Cardiac muscle cell (in vitro differentiated cells and primary cell): ENCODE results near the gene SLC26A11. TPM values are rescaled to one million over a fixed set of nuclear protein-coding genes. Genes with fewer than 3 reads are reported as not detected.

Experiments
- DNase-seq, 2 donors: peaks; one replicate each; pipeline versions ENCODE4 v3.0.0 to v3.0.0-alpha.2; 2010 to 2017; ENCODE audit warnings: low read depth in 1 of 2, low spot score in 1 of 2
- H3K27ac ChIP-seq: fragments of 200-600 bp; sonication (generic); 2 replicates; pipeline ENCODE4 v1.5.1; 2016
- H3K27me3 ChIP-seq: fragments of 200-600 bp; sonication (generic); 2 replicates; pipeline ENCODE4 v1.6.0; 2016; ENCODE audit warnings: control low read depth
- H3K36me3 ChIP-seq: fragments of 200-600 bp; sonication (generic); 2 replicates; pipeline ENCODE4 v1.5.1; 2016; ENCODE audit warnings: control low read depth
- H3K4me1 ChIP-seq: fragments of 200-600 bp; sonication (generic); 2 replicates; pipeline ENCODE4 v1.8.1; 2017; ENCODE audit warnings: low read depth, mild to moderate bottlenecking, mixed run types
- H3K4me3 ChIP-seq: fragments of 200-600 bp; sonication (generic); 2 replicates; pipeline ENCODE4 v1.5.1; 2016; ENCODE audit warnings: mild to moderate bottlenecking
- H3K9me3 ChIP-seq: fragments of 200-600 bp; sonication (generic); 2 replicates; pipeline ENCODE4 v1.5.1; 2017; ENCODE audit warnings: low read depth, mild to moderate bottlenecking, control low read depth
- polyA plus RNA-seq: library from polyadenylated mRNA; unstranded; fragments of >200 nt; fragmentation: Nextera tagmentation; extraction: Ambion mirVana; gene quantifications from 2 replicates; pipeline ENCODE4 v1.2.1, GENCODE V29; 2016
- total RNA-seq: library from RNA; depleted of rRNA; stranded (reverse); fragments of >200 nt; gene quantifications from 2 replicates; pipeline ENCODE4 v1.2.3, GENCODE V29; 2016
- TF ChIP-seq, protein P1 (sequence below): IDR thresholded peaks from 2 replicates; pipeline ENCODE4 v1.5.1; 2012; ENCODE audit warnings: low read depth, mild to moderate bottlenecking, low read length

SLC26A11 gene
- total and polyA plus RNA-seq, 2 experiments from 2014 or later: 39.0 to 46.8 TPM

DNA sequence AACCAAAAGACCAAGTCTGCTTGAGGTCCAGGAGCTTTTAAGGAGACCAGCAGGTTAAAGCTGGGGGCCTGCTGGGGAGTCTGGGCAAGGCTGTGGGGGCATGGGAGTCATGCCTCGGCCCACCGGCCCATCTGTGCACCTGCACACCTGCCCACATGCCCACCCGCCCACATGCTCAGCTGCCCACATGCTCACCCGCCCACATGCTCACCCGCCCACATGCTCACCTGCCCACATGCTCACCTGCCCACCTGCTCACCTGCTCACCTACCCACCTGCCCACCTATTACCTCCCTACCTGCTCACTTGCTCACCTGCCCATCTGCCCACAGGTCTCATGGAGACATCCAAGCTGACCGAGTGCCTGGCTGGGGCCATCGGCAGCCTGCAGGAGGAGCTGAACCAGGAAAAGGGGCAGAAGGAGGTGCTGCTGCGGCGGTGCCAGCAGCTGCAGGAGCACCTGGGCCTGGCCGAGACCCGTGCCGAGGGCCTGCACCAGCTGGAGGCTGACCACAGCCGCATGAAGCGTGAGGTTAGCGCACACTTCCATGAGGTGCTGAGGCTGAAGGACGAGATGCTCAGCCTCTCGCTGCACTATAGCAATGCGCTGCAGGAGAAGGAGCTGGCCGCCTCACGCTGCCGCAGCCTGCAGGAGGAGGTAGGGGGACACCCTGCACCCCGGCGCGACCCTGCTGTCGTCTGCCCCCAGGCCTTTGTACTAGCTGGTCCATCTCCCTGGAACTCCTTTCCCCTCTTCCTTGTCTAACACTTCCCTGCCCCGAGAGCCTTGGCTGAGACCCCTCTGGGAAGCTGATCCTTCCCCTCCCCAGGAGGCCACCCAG, 36.4 kb upstream of the SLC26A11 start:
- Histone ChIP-seq H3K4me3 (no peak overlapping the region), H3K27ac (no peak overlapping the region), H3K27me3 (no peaks in the 10 kb centered on the region), H3K4me1 (no peaks in the 10 kb centered on the region), H3K36me3 (no peaks in the 10 kb centered on the region), H3K9me3 (no peaks in the 10 kb centered on the region)
- no peak for DNase-seq
- TF ChIP-seq, protein P1, sequence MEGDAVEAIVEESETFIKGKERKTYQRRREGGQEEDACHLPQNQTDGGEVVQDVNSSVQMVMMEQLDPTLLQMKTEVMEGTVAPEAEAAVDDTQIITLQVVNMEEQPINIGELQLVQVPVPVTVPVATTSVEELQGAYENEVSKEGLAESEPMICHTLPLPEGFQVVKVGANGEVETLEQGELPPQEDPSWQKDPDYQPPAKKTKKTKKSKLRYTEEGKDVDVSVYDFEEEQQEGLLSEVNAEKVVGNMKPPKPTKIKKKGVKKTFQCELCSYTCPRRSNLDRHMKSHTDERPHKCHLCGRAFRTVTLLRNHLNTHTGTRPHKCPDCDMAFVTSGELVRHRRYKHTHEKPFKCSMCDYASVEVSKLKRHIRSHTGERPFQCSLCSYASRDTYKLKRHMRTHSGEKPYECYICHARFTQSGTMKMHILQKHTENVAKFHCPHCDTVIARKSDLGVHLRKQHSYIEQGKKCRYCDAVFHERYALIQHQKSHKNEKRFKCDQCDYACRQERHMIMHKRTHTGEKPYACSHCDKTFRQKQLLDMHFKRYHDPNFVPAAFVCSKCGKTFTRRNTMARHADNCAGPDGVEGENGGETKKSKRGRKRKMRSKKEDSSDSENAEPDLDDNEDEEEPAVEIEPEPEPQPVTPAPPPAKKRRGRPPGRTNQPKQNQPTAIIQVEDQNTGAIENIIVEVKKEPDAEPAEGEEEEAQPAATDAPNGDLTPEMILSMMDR: no peak

DNA sequence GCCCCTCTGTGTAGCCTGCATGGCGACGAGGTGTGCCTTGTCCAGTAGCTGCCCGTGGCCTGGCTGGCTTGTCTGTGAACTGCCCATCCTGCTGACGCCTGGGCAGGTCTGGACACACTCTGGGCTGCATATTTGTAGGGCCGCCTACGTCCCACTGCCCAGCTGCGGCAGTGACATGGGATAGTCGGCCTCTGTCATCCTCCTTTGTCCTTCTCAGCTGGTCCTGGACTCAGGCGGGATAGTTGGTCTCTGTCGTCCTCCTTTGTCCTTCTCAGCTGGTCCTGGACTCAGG, 35.9 kb upstream of the SLC26A11 start:
- Histone ChIP-seq H3K4me1 (no peaks in the 10 kb centered on the region), H3K9me3 (no peaks in the 10 kb centered on the region), H3K36me3 (no peaks in the 10 kb centered on the region), H3K27me3 (no peaks in the 10 kb centered on the region), H3K4me3 (no peak overlapping the region), H3K27ac (no peak overlapping the region)
- DNase-seq: no peak
- TF ChIP-seq, protein P1: no peak

DNA sequence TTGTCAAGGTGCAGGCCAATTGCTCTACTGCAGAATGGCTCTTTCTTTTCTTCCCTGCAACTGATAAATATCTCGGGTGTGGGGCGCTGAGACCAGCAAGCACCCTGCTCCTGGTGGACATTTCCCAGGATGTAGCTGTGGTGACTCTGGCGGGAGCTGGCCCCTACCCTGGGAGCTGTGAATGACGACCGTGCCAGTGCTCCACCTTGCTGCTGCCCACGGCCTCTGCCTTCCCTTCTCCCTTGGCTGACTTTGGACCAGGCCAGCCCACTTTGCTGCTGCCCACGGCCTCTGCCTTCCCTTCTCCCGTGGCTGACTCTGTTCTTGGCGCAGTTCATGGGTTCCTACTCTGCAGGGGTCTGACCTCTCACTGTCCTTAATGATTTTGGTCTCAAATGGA, 34.3 kb upstream of the SLC26A11 start:
- Histone ChIP-seq H3K27ac (no peak overlapping the region), H3K4me1 (no peaks in the 10 kb centered on the region), H3K27me3 (no peaks in the 10 kb centered on the region), H3K9me3 (no peaks in the 10 kb centered on the region), H3K4me3 (no peak overlapping the region), H3K36me3 (no peaks in the 10 kb centered on the region)
- TF ChIP-seq, protein P1: no peak
- no peak for DNase-seq

DNA sequence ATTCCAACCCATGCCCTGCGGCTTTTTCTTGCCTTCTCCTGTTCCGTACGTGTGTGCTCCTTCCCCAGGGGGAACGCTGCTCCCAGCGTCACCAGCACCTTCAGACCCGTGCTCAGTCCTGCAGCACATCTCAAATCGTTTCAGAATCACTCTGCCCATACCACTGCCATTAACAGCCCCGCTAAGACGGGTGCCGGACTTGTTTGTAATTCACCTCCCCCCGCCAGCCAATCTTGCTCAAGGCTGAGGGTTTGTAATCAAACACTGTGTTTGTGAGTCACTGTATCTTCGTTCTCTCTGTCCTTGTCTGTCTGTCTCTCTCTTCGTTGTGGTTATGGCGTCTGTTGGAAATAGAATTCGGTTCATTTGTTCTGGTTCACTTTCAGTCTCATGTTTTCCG, 33.1 kb upstream of the SLC26A11 start:
- H3K9me3 ChIP-seq: no peaks in the 10 kb centered on the region
- DNase-seq: peak in 1 of 2 donors; percentile 65
- TF ChIP-seq, protein P1: no peak

DNA sequence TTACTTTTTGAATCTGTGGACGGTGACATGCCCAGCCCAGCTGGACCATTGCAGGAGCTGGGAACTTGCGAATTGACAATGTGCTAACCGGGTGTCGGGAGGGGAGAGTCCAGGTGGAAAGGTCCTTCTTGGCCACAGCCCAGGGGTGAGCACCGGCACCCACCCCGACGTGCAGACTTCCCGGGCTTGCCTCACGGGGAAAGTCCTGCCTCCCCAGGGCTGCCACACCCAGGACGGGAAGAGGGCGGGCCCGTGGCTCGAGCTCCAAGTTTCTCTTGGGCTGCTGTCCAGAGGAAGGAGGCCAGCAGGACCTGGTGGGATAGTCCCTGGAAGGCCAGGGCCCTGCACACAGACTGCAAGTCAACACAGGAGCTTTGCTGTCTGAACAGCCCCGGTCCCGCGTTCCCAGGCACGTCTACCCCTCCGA, 32.7 kb upstream of the SLC26A11 start:
- Histone ChIP-seq H3K27ac (no peak overlapping the region), H3K9me3 (no peaks in the 10 kb centered on the region), H3K4me1 (no peaks in the 10 kb centered on the region), H3K27me3 (no peaks in the 10 kb centered on the region), H3K36me3 (no peaks in the 10 kb centered on the region), H3K4me3 (no peak overlapping the region)
- TF ChIP-seq, protein P1: no peak
- DNase-seq: peak in 1 of 2 donors; percentile 65

More for the DNA sequence above, 33.1 kb upstream of the SLC26A11 start:
- Histone ChIP-seq H3K4me1 (no peaks in the 10 kb centered on the region), H3K36me3 (no peaks in the 10 kb centered on the region), H3K4me3 (no peak overlapping the region), H3K27me3 (no peaks in the 10 kb centered on the region), H3K27ac (no peak overlapping the region)
